GM19193 (cell line): Measurements from ENCODE around the gene LAMC3.

Experiments
- POLR2A ChIP-seq: IDR thresholded peaks from 4 replicates; pipeline ENCODE4 v1.6.1; 2011; ENCODE audit not compliant: insufficient read depth, insufficient read length; ENCODE audit errors: extremely low read depth

The LAMC3 gene

DNA sequence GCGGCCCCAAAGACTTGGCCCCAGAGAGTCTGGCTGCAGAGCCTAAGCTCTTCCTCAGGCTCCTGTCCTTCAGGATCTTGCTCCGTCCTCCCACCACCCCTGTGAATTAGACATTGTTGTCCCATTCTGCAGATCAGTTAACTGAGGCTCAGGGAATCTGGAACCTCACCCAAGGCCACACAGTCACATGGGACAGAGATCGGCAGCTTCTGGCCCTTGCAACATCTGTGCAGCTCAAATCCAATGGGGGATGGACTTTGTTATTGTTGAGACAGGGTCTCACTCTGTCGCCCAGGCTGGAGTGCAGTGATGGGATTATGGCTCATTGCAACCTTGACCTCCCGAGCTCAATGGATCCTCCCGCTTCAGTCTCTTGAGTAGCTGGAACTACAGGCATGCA lies 23.9 kb upstream of the LAMC3 start:
- TF ChIP-seq POLR2A = no peak

DNA sequence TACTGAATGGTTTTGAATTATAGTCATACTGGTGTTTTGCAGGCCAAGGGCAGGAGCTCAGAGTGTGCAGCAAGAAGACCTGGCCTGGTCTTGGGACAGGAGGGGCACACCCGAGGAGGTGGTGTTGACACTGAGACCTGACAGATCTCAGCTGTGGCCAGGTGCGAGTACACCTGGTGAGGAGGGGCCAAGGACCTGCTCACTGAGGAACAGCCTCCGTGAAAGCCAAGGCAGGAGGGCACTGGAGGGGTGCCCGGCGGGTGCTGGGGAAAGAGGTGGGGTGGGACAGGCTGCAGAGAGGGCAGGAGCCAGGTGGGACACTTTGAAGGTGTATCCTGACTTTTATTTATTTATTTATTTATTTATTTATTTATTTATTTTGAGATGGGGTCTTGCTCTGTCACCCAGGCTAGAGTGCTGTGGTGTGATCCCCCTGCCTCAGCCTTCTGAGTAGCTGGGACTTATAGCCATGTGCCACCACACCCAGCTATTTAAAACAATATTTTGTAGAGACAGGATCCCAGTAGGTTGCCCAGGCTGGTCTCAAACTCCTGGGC lies 23.3 kb upstream of the LAMC3 start:
- TF ChIP-seq POLR2A = no peak

DNA sequence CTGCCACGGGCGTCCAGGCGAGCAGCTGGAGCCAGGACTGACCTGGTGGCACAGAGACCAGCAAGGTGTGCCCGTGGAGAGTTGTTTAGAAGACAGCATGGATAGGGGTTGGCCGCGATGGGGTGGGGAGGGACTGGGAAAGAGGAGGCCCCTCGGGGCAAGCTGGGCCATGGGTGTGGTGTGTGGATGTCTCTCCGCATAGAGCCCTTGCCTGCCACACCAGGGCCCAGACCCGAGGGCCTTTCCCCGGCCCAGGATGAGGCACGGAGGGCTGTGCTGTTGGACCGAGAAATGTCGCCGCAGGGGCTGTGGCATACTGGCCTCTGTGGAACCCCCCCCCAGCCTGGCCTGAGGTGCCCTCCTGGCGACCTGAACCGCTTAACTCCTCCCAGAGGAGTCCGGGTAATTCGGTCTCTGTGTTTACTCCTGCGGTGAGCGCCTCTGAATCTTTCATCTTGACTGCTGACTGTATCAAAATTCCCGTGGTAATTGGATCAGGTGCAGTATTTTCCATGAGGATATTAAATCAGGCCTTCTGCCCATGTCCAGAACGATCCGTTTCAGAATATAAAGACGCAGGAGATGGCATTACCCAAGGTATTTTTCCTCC lies 22.5 kb upstream of the LAMC3 start:
- TF ChIP-seq POLR2A = no peak

DNA sequence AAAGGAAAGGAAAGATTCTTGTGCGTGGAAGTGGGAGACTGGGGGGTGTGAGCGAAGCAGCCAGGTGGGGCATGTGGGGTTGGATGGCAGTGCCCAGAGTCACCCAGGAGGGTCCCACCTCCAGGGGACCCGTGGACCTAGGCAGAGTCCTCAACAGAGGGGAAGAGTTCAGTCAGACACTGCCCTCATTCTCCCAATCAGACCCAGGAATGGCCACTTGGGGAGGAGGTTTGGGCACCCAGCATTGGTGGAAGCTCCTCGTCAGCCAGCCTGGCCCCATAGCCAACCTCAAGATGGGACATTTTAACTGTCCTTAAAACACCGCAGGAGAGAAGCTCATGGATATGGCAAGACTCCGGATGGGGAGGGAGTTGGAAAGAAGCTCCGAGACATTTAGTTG lies 21.9 kb upstream of the LAMC3 start:
- no peak for TF ChIP-seq POLR2A

DNA sequence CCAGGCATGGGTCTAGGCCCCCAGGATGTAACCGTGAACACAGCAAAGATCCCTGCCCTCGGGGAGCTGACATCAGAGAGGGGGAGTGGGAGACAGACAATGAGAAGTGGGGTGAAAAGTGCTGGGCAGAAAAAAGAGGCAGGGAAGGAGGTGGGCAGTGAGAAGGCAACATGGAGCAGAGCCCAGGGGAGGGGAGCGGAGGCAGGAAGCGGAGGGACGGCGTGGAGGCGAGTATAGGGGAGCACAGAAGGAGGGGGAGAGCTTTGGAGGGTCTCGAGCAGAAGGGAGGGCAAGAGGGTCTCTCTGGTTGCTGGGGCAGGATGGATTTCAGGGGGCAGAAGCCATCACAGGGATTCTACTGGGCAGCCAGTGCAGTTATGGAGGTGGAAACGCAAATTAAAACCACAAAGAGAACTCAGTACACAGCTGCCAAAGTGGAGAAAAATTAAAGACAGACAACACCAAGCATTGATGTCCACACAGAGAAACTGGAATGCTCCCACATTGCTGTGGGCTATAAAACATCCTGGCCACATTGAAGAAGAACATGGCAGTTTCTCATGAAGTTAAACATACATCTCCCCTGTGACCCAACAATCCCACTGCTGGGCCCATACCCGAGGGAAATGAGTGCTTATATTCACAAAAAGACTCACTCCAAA lies 21.1 kb upstream of the LAMC3 start:
- TF ChIP-seq POLR2A = no peak

DNA sequence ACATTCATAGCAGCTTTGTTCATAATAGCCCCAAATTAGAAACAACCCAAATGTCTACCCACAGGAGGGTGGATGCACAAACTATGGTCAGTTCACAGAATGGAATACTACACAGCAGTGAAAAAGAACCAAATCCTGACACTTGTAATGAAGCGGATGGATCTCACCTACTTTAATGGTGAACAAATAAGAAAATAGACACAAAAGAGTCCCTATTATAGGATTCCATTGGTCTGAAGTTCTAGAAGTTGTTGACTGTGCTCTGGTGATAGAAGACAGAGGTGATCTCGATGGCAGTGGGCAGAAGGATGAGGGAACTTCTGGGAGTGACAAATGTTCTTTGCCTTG lies 20.6 kb upstream of the LAMC3 start:
- no peak for TF ChIP-seq POLR2A

DNA sequence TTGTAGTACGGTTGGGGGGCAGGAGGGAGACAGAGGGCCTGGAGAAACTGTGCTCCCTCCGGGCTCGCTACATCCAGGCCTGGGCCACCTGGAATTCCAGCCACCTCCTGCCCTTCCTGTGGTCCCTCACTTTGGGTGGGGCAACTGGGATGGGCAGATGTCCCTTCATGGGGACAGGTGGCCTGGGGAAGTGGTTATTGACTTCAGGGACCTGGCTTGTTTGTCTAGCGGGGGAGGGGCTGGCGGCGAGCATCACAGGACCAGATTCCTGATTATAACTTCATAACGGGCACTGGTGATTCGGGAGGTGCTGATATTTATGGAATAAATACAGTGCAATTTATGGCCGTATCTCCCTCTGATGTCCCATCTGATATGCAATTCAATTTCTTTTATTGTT lies 20.1 kb upstream of the LAMC3 start:
- TF ChIP-seq POLR2A = no peak

DNA sequence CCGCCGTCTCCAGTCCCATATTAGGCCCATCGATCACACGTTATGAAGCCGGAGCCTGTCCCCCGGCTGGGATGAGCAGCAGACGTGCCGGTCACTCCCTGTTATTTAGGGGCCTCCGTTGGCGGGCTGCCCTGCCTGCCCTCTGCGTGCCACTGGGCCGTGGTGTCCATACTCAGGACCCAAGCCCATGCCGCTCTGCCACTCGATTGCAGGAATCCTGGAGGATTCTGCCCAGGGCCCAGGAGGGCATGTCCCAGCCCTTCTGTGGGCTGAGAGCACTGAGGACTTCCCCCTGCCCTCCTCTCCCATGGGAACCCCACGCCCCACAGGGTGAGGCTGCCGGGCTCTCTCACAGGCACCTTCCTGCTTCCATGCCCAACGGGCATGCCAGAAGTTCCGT lies 19.6 kb upstream of the LAMC3 start:
- TF ChIP-seq POLR2A = no peak

DNA sequence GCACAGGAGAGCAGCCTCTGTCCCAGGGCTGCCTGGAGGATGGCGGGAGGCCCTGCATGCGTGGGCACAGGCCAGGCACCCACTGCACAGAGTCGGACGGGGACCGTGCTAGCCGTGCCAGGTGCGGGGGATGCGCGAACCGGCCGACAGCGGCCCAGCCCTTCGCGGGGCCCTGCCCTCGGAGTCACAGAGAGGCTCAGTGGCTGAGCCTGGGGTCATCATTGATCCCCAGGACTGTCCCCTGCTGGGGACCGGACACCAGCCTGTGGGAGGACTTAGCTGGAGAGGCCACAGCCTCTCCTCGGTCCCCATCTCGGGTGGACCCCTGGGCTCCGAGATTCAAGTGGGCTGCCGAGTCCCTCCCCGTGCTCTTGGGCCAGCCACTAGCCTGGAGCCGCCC lies 19.1 kb upstream of the LAMC3 start:
- TF ChIP-seq POLR2A = no peak

DNA sequence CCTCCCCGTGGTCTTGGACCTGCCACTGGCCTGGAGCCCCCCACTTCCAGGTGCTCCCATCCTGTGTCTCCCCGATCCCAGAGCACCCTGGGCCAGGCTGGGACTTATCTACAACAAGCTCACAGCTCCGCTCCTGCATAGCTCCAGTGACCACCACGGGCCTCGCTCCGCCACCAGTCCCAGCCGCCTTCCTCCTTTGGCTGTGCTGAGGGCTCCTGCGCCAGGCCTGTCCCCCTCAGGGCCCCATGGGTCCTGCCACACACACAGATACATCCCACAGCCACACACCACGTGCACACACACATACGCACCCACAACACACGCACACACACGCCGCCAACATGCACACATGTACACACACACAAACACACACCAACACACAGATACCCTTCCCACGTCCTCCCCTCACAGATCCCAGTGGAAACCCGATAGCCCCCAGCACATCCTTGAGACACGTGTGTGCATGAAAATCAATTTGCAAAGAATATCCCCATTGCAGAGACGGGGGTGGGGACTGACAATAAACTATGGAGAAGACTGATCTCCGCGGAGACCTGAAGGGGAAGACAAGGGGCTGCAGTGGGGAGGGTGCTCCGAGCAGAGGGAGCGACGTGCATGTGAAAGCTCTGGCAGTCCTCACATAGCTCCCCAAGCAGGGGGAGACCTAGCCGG lies 18.5 kb upstream of the LAMC3 start:
- no peak for TF ChIP-seq POLR2A

DNA sequence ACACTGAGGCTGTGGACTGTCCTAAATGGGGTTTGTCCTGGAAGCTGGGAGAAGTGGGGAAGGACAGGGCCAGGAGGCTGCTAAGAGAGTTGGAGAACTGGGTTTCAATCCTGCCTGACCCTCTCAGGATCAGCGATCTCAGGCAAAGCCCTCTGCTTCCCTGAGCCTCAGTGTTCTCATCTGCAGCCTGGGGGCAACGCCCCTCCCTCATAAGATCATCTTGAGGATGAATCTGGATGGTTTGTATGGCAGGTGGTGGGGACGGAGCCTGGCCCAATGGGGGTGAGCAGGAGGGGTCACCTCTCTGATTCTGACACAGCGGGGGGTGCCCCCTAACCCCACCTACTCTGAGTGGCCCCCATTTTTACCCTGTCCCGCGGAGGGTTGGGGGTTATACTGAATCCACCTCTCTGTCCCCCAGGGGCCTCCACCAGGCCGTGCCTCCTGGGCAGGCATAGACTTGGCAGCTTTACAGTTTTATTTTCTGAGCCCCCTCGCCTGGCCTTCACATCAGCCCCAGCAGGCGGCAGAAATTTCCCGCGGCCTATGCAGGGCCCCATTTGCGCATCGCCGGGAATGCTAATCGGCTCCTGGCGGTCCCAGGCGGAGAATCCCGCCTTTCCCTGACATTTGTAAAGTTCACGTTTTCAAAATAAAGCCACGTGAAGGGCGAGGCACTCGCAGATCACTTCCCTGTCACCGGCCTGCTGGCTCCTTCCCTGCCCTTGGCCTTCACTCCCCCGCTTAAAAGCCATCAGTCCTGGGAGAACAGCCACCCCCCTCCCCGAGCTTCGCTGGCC lies 17.8 kb upstream of the LAMC3 start:
- TF ChIP-seq POLR2A = no peak

DNA sequence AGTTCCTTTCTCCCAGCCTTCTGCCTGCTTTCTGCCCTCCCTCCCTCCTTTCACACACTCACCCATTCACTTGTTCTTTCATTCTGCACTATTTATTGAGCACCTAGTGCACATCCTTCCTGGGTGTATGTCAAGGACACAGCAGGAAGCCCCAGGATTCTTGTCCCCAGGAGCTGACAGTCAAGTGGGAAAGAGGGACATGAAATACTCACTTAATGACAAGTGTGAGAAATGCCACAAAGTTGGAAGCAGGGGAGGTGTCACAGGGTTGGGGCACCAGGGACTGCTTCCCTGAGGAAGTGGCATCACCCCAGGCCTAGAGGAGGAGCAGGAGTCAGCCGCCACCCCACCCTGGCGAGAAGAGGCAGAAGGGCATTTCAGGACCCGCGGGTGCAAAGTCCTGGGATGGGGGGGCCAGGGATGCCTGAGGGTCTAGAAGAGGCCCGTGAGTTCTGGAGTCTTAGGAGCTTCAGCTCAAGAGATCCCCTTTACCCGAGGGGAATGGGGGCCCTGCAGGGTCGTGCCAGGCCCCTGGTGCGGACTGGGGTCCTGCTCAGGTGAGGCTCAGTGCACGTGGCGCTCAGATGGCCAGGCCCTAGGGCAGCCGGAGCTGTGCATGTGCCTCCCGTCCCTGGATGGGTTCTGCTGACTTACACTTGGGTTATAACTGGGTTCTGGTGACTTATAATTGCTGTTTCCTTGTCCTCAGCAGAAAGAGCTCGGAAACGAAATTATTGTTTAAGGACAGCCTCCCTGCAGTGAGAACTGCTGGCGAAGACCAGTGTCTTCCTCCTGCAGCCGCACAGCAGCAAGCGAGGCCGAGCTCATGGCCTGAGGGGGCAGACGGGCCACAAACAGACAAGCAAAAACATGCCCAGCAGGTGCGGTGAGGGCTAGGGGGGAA lies 16.9 kb upstream of the LAMC3 start:
- TF ChIP-seq POLR2A = no peak

DNA sequence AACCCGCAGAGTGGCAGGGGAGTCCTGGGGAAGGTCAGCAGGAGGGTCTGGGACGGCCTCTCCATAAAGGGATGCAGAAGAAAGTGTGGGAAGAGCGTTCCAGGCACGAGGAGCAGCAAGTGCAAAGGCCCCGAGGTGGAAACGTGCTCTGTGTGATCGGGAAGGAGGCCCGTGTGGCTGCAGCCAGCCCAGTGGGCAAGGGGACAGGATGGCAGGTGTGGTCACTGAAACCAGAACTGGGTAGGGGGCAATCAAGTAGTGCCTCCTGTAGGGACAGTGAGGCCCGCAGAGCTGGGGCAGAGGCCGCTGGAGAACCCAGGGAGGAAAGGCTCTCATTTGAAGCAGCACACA lies 16.3 kb upstream of the LAMC3 start:
- no peak for TF ChIP-seq POLR2A

DNA sequence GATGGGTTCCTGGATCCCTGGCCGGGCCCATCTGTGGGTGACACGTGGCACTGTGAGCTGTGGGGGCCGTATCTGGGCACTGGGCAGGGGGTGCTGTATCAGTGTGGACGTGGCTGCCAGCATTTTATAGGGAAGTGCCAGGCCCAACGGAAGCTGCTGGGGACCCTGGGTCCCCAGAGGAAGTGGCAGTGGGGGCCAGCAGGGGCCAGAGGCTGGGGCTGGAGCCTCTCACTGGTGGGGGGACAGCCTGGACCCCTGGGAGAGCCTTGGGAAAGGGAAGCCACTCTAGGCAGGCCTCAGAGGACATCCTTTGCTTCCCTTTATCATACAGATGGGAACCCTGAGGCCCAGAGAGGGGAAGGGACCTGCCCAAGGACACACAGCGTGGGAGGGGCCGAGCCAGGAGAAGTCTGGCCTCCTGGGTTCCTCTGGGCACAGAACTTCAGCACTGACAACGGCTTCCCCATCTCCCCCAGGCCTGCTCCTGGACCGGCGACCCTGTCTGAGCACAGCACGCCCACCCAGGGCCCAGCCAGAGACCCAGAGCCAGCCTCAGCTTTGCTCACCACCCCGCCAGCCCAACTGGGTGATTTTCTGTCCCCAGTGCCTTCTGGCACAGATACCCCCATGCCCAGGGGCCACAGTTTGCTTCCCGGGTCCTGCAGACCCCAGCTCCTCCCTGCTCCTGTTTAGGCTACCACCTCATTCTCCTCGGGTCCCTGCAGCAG lies 15.5 kb upstream of the LAMC3 start:
- TF ChIP-seq POLR2A = no peak
